GM19463 (cell line): ENCODE results near the gene DNAH2.

ENCODE experiments used
- ATAC-seq: cut with Tn5 transposase; IDR thresholded peaks from one replicate; pipeline ENCODE4 v1.9.1; 2021; ENCODE audit warnings: mild to moderate bottlenecking, moderate library complexity; ENCODE audit not compliant: unreplicated experiment

Gene DNAH2

GRCh38 chr17:7721612-7722011, 4.1 kb downstream of the DNAH2 start:
- no peak for ATAC-seq

GRCh38 chr17:7727886-7728285, 10.3 kb downstream of the DNAH2 start:
- no peak for ATAC-seq

DNA sequence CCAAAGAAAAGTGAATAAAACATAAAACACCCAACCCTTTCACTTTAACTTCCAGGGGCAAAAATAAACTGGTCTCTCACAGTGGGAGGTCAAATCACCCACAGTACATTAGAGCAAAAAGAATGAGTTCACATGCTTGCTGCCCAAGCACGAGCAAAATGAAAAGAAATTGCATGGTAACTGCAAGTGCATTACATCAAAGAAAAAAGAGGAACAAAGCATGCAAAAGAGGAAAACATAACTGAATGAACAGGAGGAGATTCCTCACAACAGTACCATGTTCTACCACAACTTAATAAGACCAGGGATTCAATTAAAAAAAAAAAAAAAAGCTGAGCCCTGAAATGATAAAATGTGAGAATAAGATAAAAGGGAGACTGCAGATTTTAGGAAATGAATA, 12.3 kb downstream of the DNAH2 start:
- no peak for ATAC-seq

- ATAC-seq, result no peak
Observed at GRCh38 chr17:7732981-7733539, 15.5 kb downstream of the DNAH2 start.

DNA sequence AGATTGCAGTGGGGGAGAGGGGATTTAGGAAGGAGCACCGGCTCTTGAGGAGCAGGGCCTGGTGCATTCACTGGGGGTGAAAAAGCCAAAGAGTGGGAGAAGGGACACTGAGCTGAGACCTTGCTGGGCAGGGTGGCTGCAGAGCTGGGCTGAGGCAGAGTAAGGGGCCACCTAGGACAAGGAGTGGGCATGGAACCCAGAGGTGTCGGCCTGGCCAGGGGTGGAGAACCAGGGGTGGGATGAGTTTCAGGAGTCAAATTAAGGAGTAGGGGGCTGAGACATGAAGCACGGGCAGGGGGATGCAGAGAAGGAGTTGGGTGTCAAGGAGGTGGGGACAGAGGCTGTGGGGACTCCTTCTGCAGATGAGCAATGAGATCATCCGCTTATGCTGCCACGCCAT, 20.1 kb downstream of the DNAH2 start:
- ATAC-seq, result no peak

DNA sequence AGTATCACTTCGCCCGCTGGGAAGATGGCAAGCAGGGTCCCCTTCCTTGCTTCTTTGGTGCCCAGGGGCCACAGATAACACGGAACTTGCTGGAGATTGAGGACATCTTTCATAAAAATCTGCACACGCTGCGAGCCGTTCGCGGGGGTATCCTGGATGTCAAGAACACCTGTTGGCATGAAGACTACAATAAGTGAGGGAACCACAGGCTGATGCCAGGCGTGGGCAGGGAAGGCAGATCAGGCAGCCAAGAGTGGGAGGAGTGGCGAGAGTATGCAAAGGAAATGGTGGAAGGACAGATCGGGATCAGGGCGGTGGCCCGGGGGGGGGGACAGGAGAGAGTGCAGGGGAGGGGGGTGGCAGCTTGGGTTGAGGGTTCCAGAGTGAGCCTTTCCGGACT, 22.2 kb downstream of the DNAH2 start:
- no peak for ATAC-seq

DNA sequence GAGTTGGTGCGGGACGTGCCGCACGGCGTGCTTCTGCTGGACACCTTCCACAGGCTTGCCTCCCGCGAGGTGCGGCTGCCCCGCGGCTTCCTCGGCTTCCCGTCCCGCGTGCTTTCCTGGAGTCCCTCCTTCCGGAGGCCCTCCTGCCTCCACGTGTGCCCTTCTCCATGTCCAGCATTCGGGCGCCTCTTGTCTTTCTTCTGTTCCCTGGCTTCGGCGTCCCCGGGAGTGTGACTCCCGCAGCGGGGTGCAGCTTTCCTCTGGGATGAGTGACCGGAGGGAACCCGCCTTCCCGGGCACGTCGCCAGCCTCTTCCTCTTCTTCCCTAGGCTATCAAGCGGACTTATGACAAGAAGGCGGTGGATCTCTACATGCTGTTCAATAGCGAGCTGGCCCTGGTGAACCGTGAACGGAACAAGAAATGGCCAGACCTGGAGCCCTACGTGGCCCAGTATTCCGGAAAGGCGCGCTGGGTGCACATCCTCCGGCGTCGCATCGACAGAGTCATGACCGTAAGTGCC, 23.0 kb downstream of the DNAH2 start:
- ATAC-seq, result no peak

- no peak for ATAC-seq
Observed at GRCh38 chr17:7742729-7743128, 25.2 kb downstream of the DNAH2 start.

GRCh38 chr17:7744416-7744815, 26.9 kb downstream of the DNAH2 start:
- ATAC-seq, result no peak

DNA sequence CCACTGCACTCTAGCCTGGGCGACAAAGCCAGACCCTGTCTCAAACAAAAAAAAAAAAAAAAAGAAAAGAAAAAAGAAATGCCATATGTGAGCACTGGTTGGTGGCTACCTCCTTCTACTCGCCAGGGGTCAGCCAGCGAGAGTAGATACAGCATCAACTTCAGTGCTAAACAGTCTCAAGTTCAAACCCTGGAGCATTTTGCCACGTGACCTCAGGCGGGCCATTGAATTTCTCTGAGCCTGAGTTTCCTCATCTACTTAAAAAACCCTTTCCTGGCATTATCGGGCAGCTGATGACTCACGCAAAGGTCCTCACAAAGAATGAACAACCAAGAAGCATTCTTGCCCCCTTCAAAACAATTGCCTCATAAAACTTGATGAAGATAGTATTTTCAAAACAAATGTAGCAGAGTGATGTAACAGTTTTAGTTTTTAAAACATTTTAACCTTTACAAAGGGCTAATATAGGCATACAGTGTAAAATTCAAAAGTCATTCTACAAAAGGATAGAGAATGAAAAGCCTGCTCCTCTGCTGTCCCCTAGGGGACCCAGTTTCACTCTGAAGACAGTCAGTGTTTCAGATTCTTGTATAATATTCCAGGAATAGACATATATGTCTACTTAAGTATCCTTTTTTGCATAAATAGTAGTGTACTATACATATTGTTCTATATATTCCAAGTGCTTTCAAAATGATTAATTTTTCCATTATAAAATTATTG, 28.4 kb downstream of the DNAH2 start:
- no peak for ATAC-seq

DNA sequence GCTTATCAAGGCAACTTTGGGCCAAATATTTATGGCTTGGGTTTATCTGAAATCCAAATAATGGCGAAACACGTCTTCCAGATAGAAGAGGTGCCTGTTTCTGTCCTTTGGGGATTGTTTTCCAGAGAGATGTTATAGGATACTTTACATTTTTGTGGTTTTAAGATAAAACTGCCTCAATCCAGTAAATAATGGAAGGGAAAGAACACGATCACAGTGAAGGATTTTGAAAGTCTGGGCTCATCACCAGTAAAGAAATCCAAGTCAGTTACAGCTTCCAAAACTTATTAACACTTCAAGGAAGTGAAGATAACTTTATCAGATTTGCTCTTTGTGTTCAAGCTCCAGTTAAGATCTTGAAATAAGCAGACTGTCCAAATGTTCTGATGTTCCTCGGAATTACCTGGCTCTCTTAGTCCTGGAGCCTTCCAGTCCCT, 30.1 kb downstream of the DNAH2 start:
- no peak for ATAC-seq

DNA sequence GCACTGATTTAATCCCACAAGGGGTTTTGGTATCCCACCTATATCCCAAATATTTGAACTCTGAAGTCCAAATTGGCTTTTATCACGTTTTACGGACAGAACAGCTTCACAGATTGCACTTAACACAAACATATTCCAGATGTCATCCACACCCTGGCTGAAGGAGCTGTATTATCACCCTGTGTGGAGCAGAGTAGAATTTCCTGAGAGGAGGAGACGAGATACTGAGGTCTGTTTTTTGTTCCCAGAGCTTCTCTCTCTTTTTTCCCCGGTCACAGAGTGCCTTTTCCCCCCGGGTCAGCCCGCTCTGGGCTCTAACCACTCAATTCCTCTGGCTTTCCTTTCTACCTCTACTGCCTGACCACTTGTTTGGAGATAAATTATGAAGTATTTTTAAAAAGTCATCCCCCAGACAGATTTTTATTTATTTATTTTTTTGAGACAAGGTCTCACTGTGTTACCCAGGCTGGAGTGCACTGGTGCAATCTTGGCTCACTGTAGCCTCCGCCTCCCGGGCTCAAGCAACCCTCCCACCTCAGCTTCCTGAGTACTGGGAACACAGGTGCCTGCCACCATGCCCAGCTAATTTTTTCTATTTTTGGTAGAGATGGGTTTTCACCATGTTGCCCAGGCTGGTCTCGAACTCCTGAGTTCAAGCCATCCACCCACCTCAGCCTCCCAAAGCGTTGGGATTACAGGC, 30.7 kb downstream of the DNAH2 start:
- no peak for ATAC-seq

DNA sequence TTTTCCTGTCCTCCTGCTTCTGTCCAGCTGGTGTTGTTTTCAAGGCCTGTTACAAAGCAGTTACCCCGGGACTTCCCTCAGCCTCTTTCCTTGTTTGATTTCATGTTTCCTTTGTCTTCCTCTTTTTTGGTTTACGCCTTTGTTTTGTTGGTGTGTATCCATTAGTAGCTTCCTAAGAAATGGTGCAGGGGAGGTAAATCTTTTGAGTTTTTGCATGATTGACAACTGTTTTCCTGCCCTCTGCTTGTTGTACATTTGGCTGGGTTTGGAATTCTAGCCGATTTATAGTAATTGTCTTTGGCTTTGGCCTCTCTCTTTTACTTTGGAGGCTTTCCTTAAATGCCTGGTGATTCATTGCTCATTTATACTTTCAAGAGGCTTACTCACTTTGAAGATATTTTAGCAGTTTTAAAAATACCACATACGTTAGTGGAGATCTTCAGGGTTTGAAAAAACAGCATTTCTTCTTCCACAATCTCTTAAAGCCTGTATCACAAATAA, 32.8 kb downstream of the DNAH2 start:
- no peak for ATAC-seq

GRCh38 chr17:7754656-7755055, 37.1 kb downstream of the DNAH2 start:
- no peak for ATAC-seq

DNA sequence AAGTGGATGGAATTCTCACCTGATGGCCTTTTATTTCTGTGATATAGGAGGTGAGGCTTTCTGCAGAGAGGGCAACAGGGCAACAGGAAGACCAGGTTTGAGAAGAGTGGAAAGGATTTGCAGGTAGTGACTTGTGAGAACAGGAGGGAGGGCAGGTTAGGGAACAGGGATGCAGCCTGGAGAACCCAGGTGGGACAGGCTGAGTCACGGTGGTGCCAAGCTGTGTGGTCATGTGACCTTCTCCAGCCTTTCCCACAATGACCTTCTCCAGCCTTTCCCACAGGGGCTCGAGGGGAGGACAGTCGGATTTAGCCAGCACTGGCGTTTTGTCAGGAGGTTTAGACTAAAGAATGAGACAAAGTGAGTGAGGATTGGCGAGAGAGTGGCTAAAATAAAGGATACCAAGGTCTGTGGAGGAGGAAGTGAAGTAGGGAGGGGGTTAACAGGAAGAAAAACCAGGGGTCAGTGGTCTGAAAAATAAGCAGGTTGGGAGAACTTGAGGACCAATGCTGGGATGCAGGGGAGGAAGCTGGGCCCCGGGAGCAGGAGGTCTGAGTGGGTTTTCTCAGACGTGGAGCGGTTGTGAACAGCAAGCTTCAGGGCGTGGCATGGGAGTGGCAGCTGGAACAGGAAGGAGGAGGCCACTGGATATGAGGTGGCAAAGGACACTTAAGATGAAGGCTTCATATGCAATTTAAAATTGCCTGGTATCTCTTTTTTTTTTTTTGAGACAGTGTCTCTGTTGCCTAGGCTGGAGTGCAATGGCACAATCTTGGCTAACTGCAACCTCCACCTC, 37.7 kb downstream of the DNAH2 start:
- no peak for ATAC-seq

- no peak for ATAC-seq
Observed at GRCh38 chr17:7756968-7757367, 39.4 kb downstream of the DNAH2 start.

- no peak for ATAC-seq
Observed at GRCh38 chr17:7763919-7764318, 46.4 kb downstream of the DNAH2 start.

- ATAC-seq, result no peak
Observed at GRCh38 chr17:7767004-7767403, 49.5 kb downstream of the DNAH2 start.

DNA sequence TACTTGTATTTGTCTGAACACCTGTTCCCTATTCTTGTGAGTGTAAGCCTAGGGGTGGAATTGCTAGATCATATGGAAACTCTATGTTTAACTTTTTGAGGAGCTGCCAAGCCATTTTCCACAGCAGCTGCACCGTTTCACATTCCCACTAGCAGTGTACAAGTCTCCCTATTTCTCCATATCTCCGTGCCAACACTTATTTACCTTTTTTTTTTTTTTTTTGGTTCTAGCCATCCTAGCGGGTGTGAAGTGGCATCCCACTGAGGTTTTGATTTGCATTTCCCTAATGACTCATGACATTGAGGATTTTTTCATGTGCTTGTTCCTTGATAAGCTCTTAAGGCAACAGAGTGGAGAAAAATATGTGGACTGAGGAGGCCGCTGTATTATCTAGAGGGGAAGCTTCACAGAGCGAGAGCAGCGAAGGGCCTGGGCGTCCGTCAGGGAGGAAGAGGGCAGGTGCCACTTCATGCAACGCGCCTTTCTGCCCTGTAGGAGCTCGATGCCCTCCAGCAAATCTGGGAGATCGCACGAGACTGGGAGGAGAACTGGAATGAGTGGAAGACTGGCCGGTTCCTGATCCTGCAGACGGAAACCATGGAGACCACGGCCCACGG, 50.0 kb downstream of the DNAH2 start:
- no peak for ATAC-seq

GRCh38 chr17:7769854-7770253, 52.3 kb downstream of the DNAH2 start:
- no peak for ATAC-seq
